Measurements from ENCODE around the gene RIMBP2.

RIMBP2 gene

GRCh38 chr12:130645751-130646150 is 70.3 kb downstream of the RIMBP2 start:
- no peak for TF ChIP-seq CTCF (IDR thresholded peaks at IDR 0.05)

- no peak for TF ChIP-seq CTCF (IDR thresholded peaks at IDR 0.05)
Measured at GRCh38 chr12:130644566-130644965, 71.5 kb downstream of the RIMBP2 start.

- no peak for TF ChIP-seq CTCF (IDR thresholded peaks at IDR 0.05)
Measured at GRCh38 chr12:130644146-130644545, 72.0 kb downstream of the RIMBP2 start.

- no peak for TF ChIP-seq CTCF (IDR thresholded peaks at IDR 0.05)
Measured at GRCh38 chr12:130642856-130643255, 73.2 kb downstream of the RIMBP2 start.

- TF ChIP-seq CTCF (IDR thresholded peaks at IDR 0.05), result no peak
Measured at GRCh38 chr12:130641533-130642184, 74.4 kb downstream of the RIMBP2 start.

GRCh38 chr12:130640901-130641300 is 75.2 kb downstream of the RIMBP2 start:
- TF ChIP-seq CTCF (IDR thresholded peaks at IDR 0.05), result no peak

- TF ChIP-seq CTCF (IDR thresholded peaks at IDR 0.05), result no peak
Measured at GRCh38 chr12:130640496-130640895, 75.6 kb downstream of the RIMBP2 start.

All from LNCAP (cell line).